Activated naive CD8-positive, alpha-beta T cell treated with anti-CD3 and anti-CD28 coated beads, Interleukin-2, amount 50 U/mL, for 16 hours (primary cell): ENCODE data around the gene CCDC40.

Experiments used
- DNase-seq: peaks from one replicate; pipeline ENCODE4 v3.0.0-alpha.2; 2020; ENCODE audit warnings: low read depth, low spot score

The CCDC40 gene

GRCh38 chr17:80000981-80001775 lies 35.3 kb upstream of the CCDC40 start:
- no peak for DNase-seq

- no peak for DNase-seq
These were observed 34.3 kb upstream of the CCDC40 start for GRCh38 chr17:80002070-80002641.

- no peak for DNase-seq
These were observed 33.6 kb upstream of the CCDC40 start for GRCh38 chr17:80002690-80003490.

- DNase-seq = no peak
These were observed 32.5 kb upstream of the CCDC40 start for GRCh38 chr17:80003969-80004368.

- DNase-seq = peak; percentile 25
These were observed 30.8 kb upstream of the CCDC40 start for GRCh38 chr17:80005360-80006338.

- DNase-seq = no peak
These were observed 30.1 kb upstream of the CCDC40 start for GRCh38 chr17:80006339-80006720.

GRCh38 chr17:80006811-80007752 lies 29.4 kb upstream of the CCDC40 start:
- DNase-seq = no peak

GRCh38 chr17:80007939-80008338 lies 28.5 kb upstream of the CCDC40 start:
- DNase-seq = no peak

GRCh38 chr17:80008383-80008840 lies 28.0 kb upstream of the CCDC40 start:
- peak; percentile 63 for DNase-seq

- DNase-seq = no peak
These were observed 27.6 kb upstream of the CCDC40 start for GRCh38 chr17:80008848-80009247.

- DNase-seq = no peak
These were observed 26.8 kb upstream of the CCDC40 start for GRCh38 chr17:80009391-80010282.

- no peak for DNase-seq
These were observed 26.1 kb upstream of the CCDC40 start for GRCh38 chr17:80010283-80010858.

- DNase-seq = no peak
These were observed 24.4 kb upstream of the CCDC40 start for GRCh38 chr17:80011989-80012555.

- DNase-seq = no peak
These were observed 23.4 kb upstream of the CCDC40 start for GRCh38 chr17:80012765-80013741.

GRCh38 chr17:80017226-80018010 lies 19.0 kb upstream of the CCDC40 start:
- no peak for DNase-seq

- no peak for DNase-seq
These were observed 17.4 kb upstream of the CCDC40 start for GRCh38 chr17:80018917-80019651.
